ENCODE results near the gene PKD1L1.

DNA sequence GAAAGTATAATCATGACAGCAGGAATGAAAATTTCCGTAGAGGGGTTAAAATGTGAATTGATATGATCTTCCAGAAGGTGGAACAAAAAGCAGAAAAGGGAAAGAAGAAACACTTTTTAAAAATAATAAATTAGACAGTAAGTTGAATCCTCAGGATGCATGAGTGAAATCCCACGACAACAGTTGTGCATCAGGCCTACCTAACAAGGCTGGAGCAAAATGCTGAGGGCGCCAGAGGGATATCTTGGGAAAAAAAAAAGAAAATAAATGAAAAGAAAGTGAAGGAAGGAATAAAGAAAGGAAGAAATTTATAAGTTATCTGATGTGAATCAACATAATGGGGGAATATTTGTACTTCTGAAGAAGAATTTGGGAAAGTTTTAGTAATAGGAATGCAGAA is 44.2 kb upstream of the PKD1L1 start:
- TF ChIP-seq, protein P1, sequence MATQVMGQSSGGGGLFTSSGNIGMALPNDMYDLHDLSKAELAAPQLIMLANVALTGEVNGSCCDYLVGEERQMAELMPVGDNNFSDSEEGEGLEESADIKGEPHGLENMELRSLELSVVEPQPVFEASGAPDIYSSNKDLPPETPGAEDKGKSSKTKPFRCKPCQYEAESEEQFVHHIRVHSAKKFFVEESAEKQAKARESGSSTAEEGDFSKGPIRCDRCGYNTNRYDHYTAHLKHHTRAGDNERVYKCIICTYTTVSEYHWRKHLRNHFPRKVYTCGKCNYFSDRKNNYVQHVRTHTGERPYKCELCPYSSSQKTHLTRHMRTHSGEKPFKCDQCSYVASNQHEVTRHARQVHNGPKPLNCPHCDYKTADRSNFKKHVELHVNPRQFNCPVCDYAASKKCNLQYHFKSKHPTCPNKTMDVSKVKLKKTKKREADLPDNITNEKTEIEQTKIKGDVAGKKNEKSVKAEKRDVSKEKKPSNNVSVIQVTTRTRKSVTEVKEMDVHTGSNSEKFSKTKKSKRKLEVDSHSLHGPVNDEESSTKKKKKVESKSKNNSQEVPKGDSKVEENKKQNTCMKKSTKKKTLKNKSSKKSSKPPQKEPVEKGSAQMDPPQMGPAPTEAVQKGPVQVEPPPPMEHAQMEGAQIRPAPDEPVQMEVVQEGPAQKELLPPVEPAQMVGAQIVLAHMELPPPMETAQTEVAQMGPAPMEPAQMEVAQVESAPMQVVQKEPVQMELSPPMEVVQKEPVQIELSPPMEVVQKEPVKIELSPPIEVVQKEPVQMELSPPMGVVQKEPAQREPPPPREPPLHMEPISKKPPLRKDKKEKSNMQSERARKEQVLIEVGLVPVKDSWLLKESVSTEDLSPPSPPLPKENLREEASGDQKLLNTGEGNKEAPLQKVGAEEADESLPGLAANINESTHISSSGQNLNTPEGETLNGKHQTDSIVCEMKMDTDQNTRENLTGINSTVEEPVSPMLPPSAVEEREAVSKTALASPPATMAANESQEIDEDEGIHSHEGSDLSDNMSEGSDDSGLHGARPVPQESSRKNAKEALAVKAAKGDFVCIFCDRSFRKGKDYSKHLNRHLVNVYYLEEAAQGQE (IDR thresholded peaks at IDR 0.05; ENCODE audit: low read depth), result no peak
- TF ChIP-seq EGR1 (IDR thresholded peaks at IDR 0.05; ENCODE audit: low read depth), result no peak
- TF ChIP-seq POLR2A (IDR thresholded peaks at IDR 0.05; ENCODE audit: borderline replicate concordance, extremely low read depth, insufficient read depth, insufficient read length), result no peak
- TF ChIP-seq POLR2AphosphoS5 (IDR thresholded peaks at IDR 0.05; ENCODE audit: low read depth, low read length), result no peak

Data from HCT116 (cell line).